DLD1 (cell line): Measurements from ENCODE around the gene ACOT13.
"Not testable (repeated sequence)": the region's sequence is repeated elsewhere in the genome, so short reads cannot be mapped to it uniquely, and the experiment has no call there.

Experiments used
- in situ Hi-C: cut with HindIII; loops from 2 replicates; pipeline ENCODE4 v1.10.0; 2017; ENCODE audit warnings: low sequenced_read_pairs

ACOT13 gene

GRCh38 chr6:24661759-24662158 lies 5.1 kb upstream of the ACOT13 start:
- in situ Hi-C loops: not testable (repeated sequence)

GRCh38 chr6:24662236-24662635 lies 4.6 kb upstream of the ACOT13 start:
- in situ Hi-C loops: no loop called here

GRCh38 chr6:24663189-24663588 lies 3.7 kb upstream of the ACOT13 start:
- in situ Hi-C loops: no loop called here

GRCh38 chr6:24664046-24664987 lies 2.6 kb upstream of the ACOT13 start:
- in situ Hi-C loops: no loop called here

- in situ Hi-C loops: no loop called here
These were observed 708 bp upstream of the ACOT13 start for GRCh38 chr6:24666097-24666640.

- in situ Hi-C loops: no loop called here
These were observed 514 bp downstream of the ACOT13 start for GRCh38 chr6:24667378-24667803.

- in situ Hi-C loops: not testable (repeated sequence)
These were observed 1.5 kb downstream of the ACOT13 start for GRCh38 chr6:24668066-24668996.

- in situ Hi-C loops: no loop called here
These were observed 2.1 kb downstream of the ACOT13 start for GRCh38 chr6:24668997-24669361.

- in situ Hi-C loops: not testable (repeated sequence)
These were observed 3.6 kb downstream of the ACOT13 start for GRCh38 chr6:24670492-24670891.

GRCh38 chr6:24671077-24671476 lies 4.2 kb downstream of the ACOT13 start:
- in situ Hi-C loops: not testable (repeated sequence)

GRCh38 chr6:24672620-24673182 lies 5.8 kb downstream of the ACOT13 start:
- in situ Hi-C loops: no loop called here

GRCh38 chr6:24673625-24674024 lies 6.7 kb downstream of the ACOT13 start:
- in situ Hi-C loops: no loop called here

GRCh38 chr6:24678792-24679352 lies 12.0 kb downstream of the ACOT13 start:
- in situ Hi-C loops: not testable (repeated sequence)

GRCh38 chr6:24680582-24680981 lies 13.7 kb downstream of the ACOT13 start:
- in situ Hi-C loops: no loop called here

- in situ Hi-C loops: no loop called here
These were observed 16.7 kb downstream of the ACOT13 start for GRCh38 chr6:24683297-24684296.

GRCh38 chr6:24686408-24686807 lies 19.5 kb downstream of the ACOT13 start:
- in situ Hi-C loops: no loop called here

- in situ Hi-C loops: no loop called here
These were observed 20.1 kb downstream of the ACOT13 start for GRCh38 chr6:24686946-24687345.

- in situ Hi-C loops: no loop called here
These were observed 23.1 kb downstream of the ACOT13 start for GRCh38 chr6:24689964-24690363.

GRCh38 chr6:24690593-24690992 lies 23.7 kb downstream of the ACOT13 start:
- in situ Hi-C loops: no loop called here
